GM23248 (cell line): ENCODE data around the gene TMEM53. TPM values are rescaled to one million over a fixed set of nuclear protein-coding genes. Genes with fewer than 3 reads are reported as not detected.
A peak's percentile ranks its signal among the peaks of the same experiment; 100 is the strongest.

Experiments
- DNase-seq: peaks from one replicate; pipeline ENCODE4 v3.0.0-alpha.2; 2015
- H2AFZ ChIP-seq: fragments of 200-600 bp; sonication (generic); 2 replicates; pipeline ENCODE4 v1.6.1; 2016; ENCODE audit warnings: antibody characterized with exemption
- H3F3A ChIP-seq: fragments of 200-600 bp; sonication (generic); 2 replicates; pipeline ENCODE4 v1.6.1; 2016; ENCODE audit warnings: mild to moderate bottlenecking, antibody characterized with exemption, mixed run types; ENCODE audit not compliant: insufficient read depth
- H3K27ac ChIP-seq: fragments of 200-600 bp; sonication (generic); 2 replicates; pipeline ENCODE4 v1.5.1; 2016; ENCODE audit warnings: mild to moderate bottlenecking
- H3K27me3 ChIP-seq: fragments of 200-600 bp; sonication (generic); replicated peaks from 2 replicates; pipeline ENCODE4 v1.6.1; 2016; ENCODE audit warnings: mild to moderate bottlenecking; ENCODE audit not compliant: insufficient read depth
- H3K36me3 ChIP-seq: fragments of 200-600 bp; sonication (generic); 2 replicates; pipeline ENCODE4 v1.6.1; 2016; ENCODE audit warnings: low read depth, mild to moderate bottlenecking
- H3K4me1 ChIP-seq: fragments of 200-600 bp; sonication (generic); 2 replicates; pipeline ENCODE4 v1.6.1; 2016; ENCODE audit warnings: mild to moderate bottlenecking; ENCODE audit not compliant: insufficient read depth
- H3K4me2 ChIP-seq: fragments of 200-600 bp; sonication (generic); one replicate; pipeline ENCODE4 v1.6.1; 2016; ENCODE audit warnings: mild to moderate bottlenecking; ENCODE audit not compliant: unreplicated experiment
- H3K4me3 ChIP-seq: fragments of 200-600 bp; sonication (generic); 2 replicates; pipeline ENCODE4 v1.5.1; 2016; ENCODE audit warnings: mild to moderate bottlenecking
- H3K79me2 ChIP-seq: fragments of 200-600 bp; sonication (generic); 2 replicates; pipeline ENCODE4 v1.6.1; 2016; ENCODE audit warnings: mild to moderate bottlenecking; ENCODE audit not compliant: insufficient read depth
- H3K9ac ChIP-seq: fragments of 200-600 bp; sonication (generic); 2 replicates; pipeline ENCODE4 v1.6.1; 2016; ENCODE audit warnings: mild to moderate bottlenecking
- H3K9me2 ChIP-seq: fragments of 200-600 bp; sonication (generic); 2 replicates; pipeline ENCODE4 v1.6.1; 2016; ENCODE audit warnings: mixed run types, mild to moderate bottlenecking, moderate library complexity; ENCODE audit not compliant: insufficient read depth
- H3K9me3 ChIP-seq: fragments of 200-600 bp; sonication (generic); one replicate; pipeline ENCODE4 v1.6.1; 2017; ENCODE audit warnings: low read depth
- H4K20me1 ChIP-seq: fragments of 200-600 bp; sonication (generic); 2 replicates; pipeline ENCODE4 v1.6.0; 2016; ENCODE audit not compliant: insufficient read depth
- EZH2 ChIP-seq: fragments of 200-600 bp; sonication (generic); IDR thresholded peaks from 2 replicates; pipeline ENCODE4 v1.6.1; 2018; ENCODE audit warnings: antibody characterized with exemption, mild to moderate bottlenecking; ENCODE audit not compliant: insufficient read depth, poor library complexity, severe bottlenecking
- EZH2phosphoT487 ChIP-seq: fragments of 200-600 bp; sonication (generic); IDR thresholded peaks from 2 replicates; pipeline ENCODE4 v1.6.1; 2018; ENCODE audit warnings: antibody characterized with exemption, moderate library complexity, mild to moderate bottlenecking, low read depth; ENCODE audit not compliant: insufficient read depth
- WGBS, 2 experiments: methylation state at CpG; one replicate each; pipeline ENCODE4 v1.1.6; 2015 to 2017; ENCODE audit warnings: low lambda C conversion rate in 2 of 2, low coverage in 1 of 2; ENCODE audit errors: missing lambda C conversion rate in 2 of 2; 5-methylcytosine and 5-hydroxymethylcytosine counted together
- in situ Hi-C: fragments of 300-500 bp; cut with MboI; formaldehyde crosslinking; loops from 2 replicates; pipeline ENCODE4 v1.15.0; 2020
- polyA plus RNA-seq: library from polyadenylated mRNA; unstranded; fragments of >200 nt; fragmentation: Nextera tagmentation; extraction: Ambion mirVana; gene quantifications from 2 replicates; pipeline ENCODE4 v1.2.1, GENCODE V29; 2016
- small RNA-seq: library from RNA; depleted of rRNA; stranded (forward); fragments of <200 nt; gene quantifications from one replicate; pipeline ENCODE3, GENCODE V24; 2014; ENCODE audit warnings: low read depth, low replicate concordance
- total RNA-seq: library from RNA; depleted of rRNA; stranded (reverse); fragments of >200 nt; shearing (Covaris generic); gene quantifications from 2 replicates; pipeline ENCODE4 v1.2.3, GENCODE V29; 2014; rRNA removed

Gene TMEM53
- total and polyA plus RNA-seq, 2 experiments from 2014 or later, result 4.4 to 10.1 TPM

- no peak overlapping the region for H3K4me2 ChIP-seq
- TF ChIP-seq EZH2 (no peak), EZH2phosphoT487 (no peak)
- WGBS, 2 experiments, result 46 to 54% methylated on average over 3 of the region's 3 CpGs
- H3K4me3 ChIP-seq, result no peak overlapping the region
- H2AFZ ChIP-seq, result no peak overlapping the region
- H4K20me1 ChIP-seq, result no peaks in the 10 kb centered on the region
- no peaks in the 10 kb centered on the region for H3K36me3 ChIP-seq
- H3K9me2 ChIP-seq, result no peaks in the 10 kb centered on the region
- no peaks in the 10 kb centered on the region; the same call in 1 of the 2 replicates for H3F3A ChIP-seq
- in situ Hi-C loops, result no loop called here
- peaks cover 25% of the 10 kb centered on the region for H3K27me3 ChIP-seq
- no peak overlapping the region for H3K27ac ChIP-seq
- H3K9me3 ChIP-seq, result no peaks in the 10 kb centered on the region
- no peak overlapping the region for H3K9ac ChIP-seq
- H3K79me2 ChIP-seq, result no peaks in the 10 kb centered on the region
- H3K4me1 ChIP-seq, result peaks cover 9% of the 10 kb centered on the region
- DNase-seq, result no peak
Observed at GRCh38 chr1:44604157-44604955, 69.9 kb downstream of the TMEM53 start.

GRCh38 chr1:44603718-44604117 is 70.6 kb downstream of the TMEM53 start:
- Histone ChIP-seq H3K9me2 (no peaks in the 10 kb centered on the region), H3K36me3 (no peaks in the 10 kb centered on the region), H3K27ac (no peak overlapping the region), H3K4me3 (no peak overlapping the region), H3K4me1 (peaks cover 9% of the 10 kb centered on the region), H3K9me3 (no peaks in the 10 kb centered on the region), H3F3A (no peaks in the 10 kb centered on the region; the same call in 1 of the 2 replicates), H3K79me2 (no peaks in the 10 kb centered on the region), H3K4me2 (no peak overlapping the region), H2AFZ (no peak overlapping the region), H3K27me3 (peaks cover 25% of the 10 kb centered on the region), H3K9ac (no peak overlapping the region), H4K20me1 (no peaks in the 10 kb centered on the region)
- TF ChIP-seq EZH2 (no peak), EZH2phosphoT487 (no peak)
- 41 to 43% methylated on average over 4 of the region's 4 CpGs for WGBS, 2 experiments
- in situ Hi-C loops, result no loop called here
- no peak for DNase-seq

Small RNA genes within 50 kb of the gene (small RNA-seq; reads per million reads assigned to genes)
- gene RNU5F-1, result 51.7 reads per million, percentile 93 among the genes with 10 or more reads in this experiment

Other genes with a start within 250 kb of the TMEM53 start
- gene ARMH1, start 233 bp upstream of the TMEM53 start, total RNA-seq, result 0.51 and 1.4 TPM in 2 replicates
- 1.5 and 1.6 TPM in 2 replicates for gene ARMH1, start 233 bp upstream of the TMEM53 start, polyA plus RNA-seq
- not detected in 2 replicates for gene RNU5D-1, start 56.7 kb upstream of the TMEM53 start, total RNA-seq
- not detected in 2 replicates for gene RNU5D-1, start 56.7 kb upstream of the TMEM53 start, polyA plus RNA-seq
- 14.2 and 16.9 TPM in 2 replicates for gene KIF2C, start 65.4 kb upstream of the TMEM53 start, total RNA-seq
- gene KIF2C, start 65.4 kb upstream of the TMEM53 start, polyA plus RNA-seq, result 16.4 and 16.7 TPM in 2 replicates
- 1,375 and 2,062 TPM in 2 replicates for gene RPS8, start 101.1 kb upstream of the TMEM53 start, total RNA-seq
- 570 and 596 TPM in 2 replicates for gene RPS8, start 101.1 kb upstream of the TMEM53 start, polyA plus RNA-seq
- gene BEST4, start 113.7 kb upstream of the TMEM53 start, total RNA-seq, result 0.32 and 0.76 TPM in 2 replicates
- 0.30 and 0.31 TPM in 2 replicates for gene BEST4, start 113.7 kb upstream of the TMEM53 start, polyA plus RNA-seq
- 28.5 and 30.7 TPM in 2 replicates for gene PLK3, start 125.9 kb upstream of the TMEM53 start, total RNA-seq
- gene PLK3, start 125.9 kb upstream of the TMEM53 start, polyA plus RNA-seq, result 29.8 and 30.2 TPM in 2 replicates
- not detected in 2 replicates for gene DYNLT4, start 132.9 kb upstream of the TMEM53 start, total RNA-seq
- 0.52 and 0.59 TPM in 2 replicates for gene DYNLT4, start 132.9 kb upstream of the TMEM53 start, polyA plus RNA-seq
- gene BTBD19, start 134.0 kb upstream of the TMEM53 start, total RNA-seq, result 8.0 and 12.0 TPM in 2 replicates
- 9.4 and 12.1 TPM in 2 replicates for gene BTBD19, start 134.0 kb upstream of the TMEM53 start, polyA plus RNA-seq
- gene PTCH2, start 168.8 kb upstream of the TMEM53 start, total RNA-seq, result 0.11 and 0.13 TPM in 2 replicates
- 0.05 and 0.11 TPM in 2 replicates for gene PTCH2, start 168.8 kb upstream of the TMEM53 start, polyA plus RNA-seq